GM21528 (cell line): ENCODE data around the gene COL27A1.

Source experiments
- ATAC-seq: cut with Tn5 transposase; IDR thresholded peaks from one replicate; pipeline ENCODE4 v1.9.1; 2021; ENCODE audit warnings: mild to moderate bottlenecking, moderate library complexity; ENCODE audit not compliant: unreplicated experiment, low FRiP score

The COL27A1 gene

DNA sequence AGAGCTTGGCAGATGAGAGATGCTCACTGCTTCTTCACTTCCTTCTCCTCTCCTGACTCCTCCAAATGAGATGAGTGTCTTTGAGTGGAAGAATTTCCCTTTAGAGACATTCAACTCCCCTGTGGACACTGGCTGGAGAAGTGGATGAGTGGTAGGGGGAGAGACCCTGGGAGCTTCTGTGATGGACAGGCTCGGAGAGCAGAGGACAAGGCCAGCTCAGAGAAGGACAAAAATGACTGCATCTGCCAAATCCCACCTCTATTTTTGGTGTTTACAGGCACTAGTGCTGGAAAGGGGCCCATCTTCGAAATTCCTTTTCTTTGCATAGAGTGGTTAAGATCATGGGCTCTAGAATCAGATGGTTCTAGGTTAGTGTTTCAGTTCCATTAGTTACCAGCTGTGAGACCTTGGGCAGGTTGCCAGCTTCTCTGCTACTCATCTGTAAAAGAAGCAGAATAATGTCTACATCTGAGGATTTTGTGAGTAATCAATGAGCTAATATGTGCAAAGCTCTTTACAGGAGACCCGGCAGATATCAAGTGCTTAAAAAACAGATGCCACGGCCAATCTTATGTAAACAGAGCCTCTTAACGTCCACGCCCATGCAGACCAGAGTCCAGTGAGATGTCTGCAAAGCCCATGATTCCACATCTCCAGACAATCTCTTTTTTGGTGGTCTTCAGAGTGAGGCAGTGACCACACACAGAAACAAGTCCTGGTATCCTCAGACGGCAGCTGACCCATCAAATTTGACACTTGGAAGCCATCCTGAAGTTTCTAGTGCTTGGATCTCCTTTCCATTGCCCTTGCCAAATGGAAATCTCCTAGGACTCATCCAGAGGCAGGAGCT lies 13.6 kb upstream of the COL27A1 start:
- no peak for ATAC-seq

- no peak for ATAC-seq
These were observed 12.1 kb upstream of the COL27A1 start for GRCh38 chr9:114143234-114143633.

DNA sequence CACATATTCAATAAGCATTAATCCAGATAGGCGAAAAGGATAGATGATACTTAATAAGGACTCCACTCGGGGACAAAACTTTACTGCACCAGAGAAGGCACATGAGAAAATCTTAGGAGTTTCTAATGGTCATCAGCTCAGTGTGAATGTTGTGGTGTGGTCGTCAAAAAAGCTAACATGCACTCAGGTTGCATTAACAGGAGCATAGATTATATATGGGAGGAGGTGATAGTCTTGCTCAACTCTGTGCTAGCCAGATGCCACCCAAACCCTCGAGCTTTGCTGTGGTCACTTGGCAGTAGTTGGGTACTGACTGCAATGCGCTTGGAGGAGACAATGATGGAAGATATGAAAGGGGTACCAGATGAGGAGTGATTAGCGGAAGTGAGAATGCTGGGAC lies 8.6 kb upstream of the COL27A1 start:
- no peak for ATAC-seq

DNA sequence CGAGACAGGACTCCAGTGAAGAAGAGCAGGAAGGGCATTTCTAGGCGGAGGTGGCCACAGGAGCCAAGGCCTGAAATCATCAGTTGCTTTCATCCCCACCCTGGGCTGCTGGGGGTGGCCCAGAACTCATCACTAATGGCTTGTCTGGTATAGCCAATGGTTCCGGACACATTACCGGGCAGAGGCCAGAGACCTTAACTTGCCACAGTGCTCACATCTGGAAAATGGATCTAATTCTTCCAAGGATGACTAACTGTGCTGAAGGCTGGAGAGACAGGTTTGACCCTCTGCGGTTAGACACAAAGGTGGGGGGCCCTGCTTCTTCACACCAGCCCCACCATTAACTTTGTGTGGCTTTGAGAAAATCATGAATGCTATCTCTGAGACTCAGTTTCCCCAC lies 6.2 kb upstream of the COL27A1 start:
- ATAC-seq: no peak

GRCh38 chr9:114149765-114150340 lies 5.5 kb upstream of the COL27A1 start:
- ATAC-seq: no peak

- no peak for ATAC-seq
These were observed 4.7 kb upstream of the COL27A1 start for GRCh38 chr9:114150608-114151007.

DNA sequence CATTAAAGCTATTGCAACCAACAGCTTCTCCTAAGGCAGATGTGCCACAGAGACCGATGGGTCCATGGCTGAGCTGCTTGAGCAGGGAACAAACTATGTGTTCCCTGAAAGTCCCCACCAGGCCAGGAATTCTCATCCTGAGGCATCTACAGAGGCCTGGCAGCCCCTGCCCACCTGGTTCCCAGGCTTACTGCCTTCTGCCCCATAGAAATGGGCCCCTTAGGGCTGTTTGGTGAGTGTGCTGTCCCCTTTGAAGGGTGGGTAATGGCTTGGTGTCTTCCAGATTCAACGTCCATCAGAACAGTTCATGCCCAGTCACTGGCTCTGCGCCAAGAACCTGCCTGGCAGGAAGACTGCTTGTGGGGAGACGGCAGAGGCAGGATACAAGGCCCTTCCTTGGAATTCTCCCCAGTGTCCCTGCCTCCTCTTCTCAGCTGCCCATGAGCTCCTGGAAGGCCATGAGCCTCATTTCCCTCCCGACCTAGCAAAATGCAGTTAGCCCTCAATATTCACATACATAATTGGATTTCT lies 3.8 kb upstream of the COL27A1 start:
- no peak for ATAC-seq

- ATAC-seq: no peak
These were observed 1.4 kb upstream of the COL27A1 start for GRCh38 chr9:114153761-114154599.

DNA sequence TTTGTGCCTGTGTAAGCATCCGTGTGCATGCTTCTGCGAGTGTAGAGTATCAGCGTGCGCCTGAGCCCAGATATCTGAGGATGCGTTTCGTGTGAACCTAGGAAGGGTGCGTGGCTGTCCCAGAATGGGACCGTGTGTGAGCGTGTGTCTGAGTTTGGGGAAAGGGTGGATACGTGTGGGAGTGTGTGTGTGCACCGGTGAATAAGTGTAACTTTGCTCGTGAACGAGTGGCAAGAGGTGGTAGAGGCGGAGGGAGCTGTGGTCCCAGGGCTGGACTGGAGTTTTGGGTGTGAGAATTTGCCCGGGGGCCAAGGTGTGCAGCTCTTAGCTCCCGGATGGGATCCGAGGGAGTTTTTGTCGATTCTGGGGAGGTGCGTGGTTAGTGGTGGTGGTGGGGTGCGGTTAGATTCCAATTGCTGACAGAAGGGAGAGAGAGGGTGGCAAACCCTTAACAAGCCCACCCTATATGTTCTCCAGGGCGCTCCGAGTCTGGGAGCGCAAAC lies 686 bp upstream of the COL27A1 start:
- no peak for ATAC-seq

- ATAC-seq: no peak
These were observed 789 bp downstream of the COL27A1 start for GRCh38 chr9:114155995-114156656.

- ATAC-seq: no peak
These were observed 1.5 kb downstream of the COL27A1 start for GRCh38 chr9:114156657-114157421.

- ATAC-seq: no peak
These were observed 2.3 kb downstream of the COL27A1 start for GRCh38 chr9:114157516-114158176.

DNA sequence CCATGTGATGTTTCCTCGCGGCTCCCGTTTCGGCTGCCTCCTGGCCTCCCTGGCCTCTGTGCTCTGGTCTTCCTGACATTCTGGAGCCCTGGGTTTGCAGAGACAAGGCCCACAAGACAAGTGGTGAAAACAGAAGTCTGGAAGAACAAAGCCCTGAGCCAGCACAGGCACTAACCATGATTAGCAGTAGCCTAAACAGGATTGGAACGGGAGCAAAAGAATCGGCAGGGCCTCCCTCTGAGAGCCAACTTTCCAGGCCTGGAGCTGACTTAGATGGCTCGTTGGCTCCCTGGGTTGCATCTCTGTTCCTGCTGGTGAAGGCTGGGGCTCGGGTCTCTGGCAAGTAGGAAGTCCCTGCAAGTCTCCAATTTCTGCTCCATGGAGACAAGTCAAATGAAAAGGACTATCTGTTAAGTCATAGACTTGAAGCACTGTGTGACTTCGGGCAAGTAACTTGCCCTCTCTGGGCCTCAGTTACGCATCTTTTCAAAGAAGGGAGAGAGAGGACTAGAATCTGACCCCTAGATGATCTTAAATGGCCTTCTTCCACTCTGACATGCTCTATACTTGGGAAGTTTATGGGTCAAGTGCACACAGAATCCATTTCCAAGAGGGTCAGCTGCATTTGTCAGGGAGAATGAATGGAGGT lies 3.3 kb downstream of the COL27A1 start:
- ATAC-seq: no peak

DNA sequence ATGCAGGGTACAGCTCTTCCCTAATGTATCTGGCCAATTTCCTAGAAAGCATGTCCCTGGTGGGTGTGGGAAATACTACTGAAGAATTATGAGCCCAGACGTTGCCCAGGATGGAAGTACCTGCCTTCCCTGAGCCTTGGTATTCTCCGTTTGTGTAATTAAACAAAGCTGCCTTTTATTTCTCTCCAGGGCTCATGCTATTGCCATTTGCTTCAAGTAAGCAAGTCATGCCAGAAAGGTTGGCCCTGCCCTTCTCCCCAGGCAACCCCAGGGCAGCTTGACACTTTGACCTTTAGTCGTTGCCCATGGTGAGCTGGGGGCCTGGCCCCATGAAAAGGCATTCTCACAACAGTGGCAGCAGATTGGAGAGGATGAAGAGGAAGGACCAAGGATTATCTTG lies 4.4 kb downstream of the COL27A1 start:
- no peak for ATAC-seq

DNA sequence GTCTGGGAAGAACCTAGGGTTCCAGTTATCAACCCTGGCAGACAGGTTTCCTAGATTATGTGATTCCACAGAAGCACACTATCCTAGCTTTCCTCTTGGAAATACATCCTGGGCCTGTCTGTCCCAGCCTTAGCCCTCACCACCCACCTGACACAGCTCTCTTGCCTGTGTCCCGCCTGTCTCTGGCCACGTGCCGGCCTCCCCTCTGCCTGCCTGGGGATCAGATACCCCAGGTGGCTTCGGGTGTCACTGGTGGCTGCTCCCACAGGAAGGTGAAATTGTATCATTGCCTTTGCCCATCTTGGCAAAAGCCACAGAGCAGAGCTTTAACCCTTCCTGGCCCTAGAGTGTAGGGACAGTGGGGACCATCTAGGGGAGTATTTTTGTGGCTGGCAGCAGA lies 6.2 kb downstream of the COL27A1 start:
- no peak for ATAC-seq

DNA sequence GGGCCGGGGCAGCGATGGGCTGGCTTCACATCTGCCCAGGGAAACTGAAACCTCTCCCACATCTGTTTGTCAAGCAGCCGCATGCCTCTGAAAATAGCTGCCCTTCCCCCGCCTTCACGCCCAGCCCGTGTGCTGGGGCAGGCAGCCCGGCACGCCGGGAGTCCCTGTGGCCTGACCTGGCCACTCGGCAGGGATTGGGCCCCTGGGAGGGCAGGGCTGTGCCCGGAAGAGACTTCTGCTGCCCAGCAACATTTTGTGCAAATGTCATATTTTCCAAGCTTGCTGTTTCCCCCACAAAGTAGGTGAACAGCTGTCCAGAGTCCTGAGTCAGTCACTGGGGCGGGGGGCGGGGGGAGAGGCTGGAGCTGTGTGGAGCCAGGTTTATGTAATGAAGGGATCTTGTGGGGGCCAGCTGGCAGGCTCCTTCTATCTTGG lies 8.2 kb downstream of the COL27A1 start:
- no peak for ATAC-seq

DNA sequence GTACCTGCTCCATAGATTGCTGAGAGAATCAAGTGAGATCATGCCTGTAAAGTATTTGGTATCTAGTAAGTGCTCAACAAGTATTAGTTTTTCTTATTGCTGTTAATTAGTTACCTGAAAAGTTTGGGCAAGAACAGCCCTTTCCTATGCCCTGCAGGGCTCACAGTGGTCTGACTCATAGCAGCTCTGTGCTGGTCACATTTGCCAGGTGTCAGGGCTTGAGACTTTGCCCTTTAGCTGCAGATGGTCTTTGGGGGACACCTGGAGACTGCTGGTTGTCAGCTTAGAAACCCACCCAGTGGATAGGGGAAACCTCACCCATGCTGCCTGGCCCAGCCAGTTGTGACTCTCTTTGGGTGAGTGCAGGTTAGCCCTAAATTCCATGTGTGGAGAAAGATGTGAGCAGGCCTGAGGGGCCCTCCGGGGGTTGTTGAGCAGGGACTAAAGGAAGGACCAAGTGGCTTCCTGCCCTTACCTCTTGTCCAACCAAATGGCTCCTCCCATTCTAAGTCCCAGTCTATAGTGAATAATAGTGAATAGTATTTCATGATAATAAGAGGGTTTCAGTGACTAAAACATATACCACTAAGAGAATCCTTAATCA lies 9.0 kb downstream of the COL27A1 start:
- ATAC-seq: no peak

DNA sequence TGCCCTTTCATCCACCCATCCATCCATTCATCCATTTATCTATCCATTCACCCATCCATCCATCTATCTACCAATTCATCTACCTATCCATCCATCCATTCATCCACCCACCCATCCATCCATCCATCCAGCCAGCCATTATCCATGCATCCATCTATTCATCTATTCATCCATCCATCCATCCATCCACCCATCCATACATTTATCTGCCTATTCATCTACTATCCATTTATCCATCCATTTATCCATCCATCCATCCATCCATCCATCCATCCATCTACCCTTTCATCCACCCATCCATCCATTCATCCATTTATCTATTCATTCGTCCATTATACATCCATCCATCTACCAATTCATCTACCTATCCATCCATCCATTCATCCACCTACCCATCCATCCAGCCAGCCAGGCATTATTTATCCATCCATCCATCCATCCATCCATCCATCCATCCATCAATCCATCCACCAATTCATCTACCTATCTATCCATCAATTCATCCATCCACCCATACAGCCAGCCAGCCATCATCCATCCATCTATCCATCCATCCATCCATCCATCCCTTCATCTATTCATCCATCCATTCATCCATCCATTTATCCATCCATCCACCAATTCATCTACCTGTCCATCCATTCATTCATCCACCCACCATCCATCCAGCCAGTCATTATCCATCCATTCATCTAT lies 10.2 kb downstream of the COL27A1 start:
- no peak for ATAC-seq
